GM18907 (cell line): Measurements from ENCODE around the gene CLIP2.
"Not testable (repeated sequence)": the region's sequence is repeated elsewhere in the genome, so short reads cannot be mapped to it uniquely, and the experiment has no call there.

Experiments used
- ATAC-seq: cut with Tn5 transposase; IDR thresholded peaks from one replicate; pipeline ENCODE4 v1.9.1; 2021; ENCODE audit warnings: mild to moderate bottlenecking, moderate library complexity; ENCODE audit not compliant: unreplicated experiment

The CLIP2 gene

GRCh38 chr7:74325210-74325565 is 36.0 kb downstream of the CLIP2 start:
- no peak for ATAC-seq

- ATAC-seq: no peak
Observed at GRCh38 chr7:74329225-74329624, 40.0 kb downstream of the CLIP2 start.

- ATAC-seq: no peak
Observed at GRCh38 chr7:74332373-74333176, 43.4 kb downstream of the CLIP2 start.

DNA sequence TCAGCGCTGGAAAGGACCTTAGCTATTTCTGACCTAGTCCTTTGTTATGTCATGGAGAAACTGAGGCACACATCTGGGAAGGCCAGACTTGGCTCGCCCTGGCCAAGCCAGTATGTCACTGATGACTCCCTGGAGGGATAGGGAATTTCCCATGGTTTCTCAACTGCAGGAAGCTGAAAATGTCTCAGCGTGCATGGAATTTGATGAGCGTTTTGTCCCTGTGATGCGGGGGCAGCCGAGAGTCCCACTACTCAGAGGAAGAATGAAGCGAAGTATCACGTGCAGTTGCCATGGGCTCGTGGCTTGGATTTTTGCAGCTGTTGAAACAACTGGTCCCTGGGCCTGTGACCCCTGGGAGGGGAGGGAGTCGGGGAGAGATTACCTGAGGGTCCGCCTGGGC is 44.8 kb downstream of the CLIP2 start:
- no peak for ATAC-seq

DNA sequence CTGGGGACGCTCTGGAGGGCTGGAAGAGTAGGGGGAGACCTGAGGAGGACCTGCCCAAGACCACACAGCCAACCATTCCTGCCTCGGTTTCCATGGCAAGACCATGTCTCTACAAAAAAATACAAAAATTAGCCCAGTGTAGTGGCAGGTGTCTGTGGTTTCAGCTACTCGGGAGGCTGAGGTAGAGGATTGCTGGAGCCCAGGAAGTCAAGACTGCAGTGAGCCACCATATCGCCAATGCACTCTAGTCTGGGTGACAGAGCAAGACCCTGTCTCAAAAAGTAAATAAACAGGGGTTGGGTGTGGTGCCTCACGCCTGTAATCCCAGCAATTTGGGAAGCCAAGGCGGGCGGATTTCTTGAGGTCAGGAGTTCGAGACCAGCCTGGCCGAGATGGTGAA is 48.7 kb downstream of the CLIP2 start:
- ATAC-seq: no peak

DNA sequence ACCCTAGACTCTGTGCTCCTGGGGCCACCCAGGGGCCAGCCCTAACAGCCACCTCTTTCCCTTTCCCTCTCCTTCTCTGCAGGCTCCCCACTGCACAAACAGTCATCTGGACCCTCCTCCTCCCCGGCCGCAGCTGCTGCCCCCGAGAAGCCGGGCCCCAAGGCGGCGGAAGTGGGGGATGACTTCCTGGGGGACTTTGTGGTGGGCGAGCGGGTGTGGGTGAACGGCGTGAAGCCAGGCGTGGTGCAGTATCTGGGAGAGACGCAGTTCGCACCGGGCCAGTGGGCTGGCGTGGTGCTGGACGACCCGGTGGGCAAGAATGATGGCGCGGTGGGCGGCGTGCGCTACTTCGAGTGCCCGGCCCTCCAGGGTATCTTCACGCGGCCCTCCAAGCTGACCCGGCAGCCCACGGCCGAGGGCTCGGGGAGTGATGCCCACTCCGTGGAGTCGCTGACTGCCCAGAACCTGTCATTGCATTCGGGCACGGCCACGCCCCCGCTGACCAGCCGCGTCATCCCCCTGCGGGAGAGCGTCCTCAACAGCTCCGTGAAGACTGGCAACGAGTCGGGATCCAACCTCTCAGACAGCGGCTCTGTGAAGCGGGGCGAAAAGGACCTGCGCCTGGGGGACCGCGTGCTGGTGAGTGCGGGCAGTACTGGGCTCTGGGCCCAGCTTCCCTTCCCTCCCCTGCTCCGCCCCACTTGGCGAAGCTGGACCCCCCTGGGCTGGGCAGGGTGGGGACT is 49.3 kb downstream of the CLIP2 start:
- ATAC-seq: no peak

GRCh38 chr7:74339648-74340047 is 50.4 kb downstream of the CLIP2 start:
- not testable (repeated sequence) for ATAC-seq

- ATAC-seq: no peak
Observed at GRCh38 chr7:74343281-74344131, 54.3 kb downstream of the CLIP2 start.

- no peak for ATAC-seq
Observed at GRCh38 chr7:74344132-74344496, 54.9 kb downstream of the CLIP2 start.

DNA sequence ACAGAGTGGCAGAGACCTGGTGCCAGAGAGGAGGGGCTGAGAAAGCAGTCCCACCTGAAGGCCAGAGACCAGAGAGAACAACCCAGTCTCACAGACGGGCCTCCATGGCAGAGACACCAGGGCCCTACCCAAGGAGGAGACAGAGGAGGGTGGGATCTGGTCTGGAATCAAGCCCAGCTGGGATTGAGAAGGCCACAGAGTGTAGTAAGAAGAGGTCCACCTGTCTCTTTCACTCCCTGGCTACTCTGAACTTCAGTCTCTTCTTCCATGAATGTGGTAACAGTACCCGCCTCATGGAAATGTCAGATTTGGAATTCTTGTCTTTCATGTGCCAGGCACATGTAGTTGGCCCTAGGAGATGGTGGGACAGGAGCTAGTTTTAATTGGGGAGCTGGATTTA is 55.6 kb downstream of the CLIP2 start:
- no peak for ATAC-seq

DNA sequence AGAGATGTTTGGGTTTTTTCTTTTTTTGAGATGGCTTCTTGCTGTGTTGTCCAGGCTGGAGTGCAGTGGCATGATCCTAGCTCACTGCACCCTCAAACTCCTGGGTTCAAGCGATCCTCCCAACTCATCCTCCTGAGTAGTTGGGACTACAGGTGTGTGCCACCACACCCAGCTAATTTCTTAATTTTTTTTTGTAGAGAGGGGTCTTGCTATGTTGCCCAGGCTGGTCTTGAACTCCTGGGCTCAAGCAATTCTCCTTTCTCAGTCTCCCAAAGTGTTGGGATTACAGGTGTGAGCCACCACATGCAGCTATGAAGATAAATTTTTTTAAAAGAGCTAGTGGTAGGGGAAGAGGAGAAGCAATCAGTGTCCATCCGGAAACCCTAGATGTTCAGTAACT is 56.8 kb downstream of the CLIP2 start:
- ATAC-seq: no peak

- no peak for ATAC-seq
Observed at GRCh38 chr7:74349621-74350020, 60.4 kb downstream of the CLIP2 start.

DNA sequence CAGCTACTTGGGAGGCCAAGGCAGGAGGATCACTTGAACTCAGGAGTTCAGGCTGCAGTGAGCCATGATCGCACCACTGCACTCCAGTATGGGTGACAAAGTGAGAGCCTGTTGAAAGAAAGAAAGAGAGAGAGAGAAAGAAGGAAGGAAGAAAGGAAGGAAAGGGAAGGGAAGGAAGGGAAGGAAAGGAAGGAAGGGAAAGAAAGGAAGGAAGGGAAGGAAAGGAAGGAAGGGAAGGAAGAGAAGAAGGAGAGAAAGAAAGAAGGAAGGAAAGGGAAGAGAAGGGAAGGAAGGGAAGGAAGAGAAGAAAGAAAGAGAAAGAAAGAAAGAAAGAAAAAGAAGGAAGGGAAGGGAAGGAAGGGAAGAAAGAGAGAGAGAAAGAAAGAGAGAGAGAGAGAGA is 61.5 kb downstream of the CLIP2 start:
- ATAC-seq: no peak

- no peak for ATAC-seq
Observed at GRCh38 chr7:74351836-74352235, 62.6 kb downstream of the CLIP2 start.

GRCh38 chr7:74352551-74353138 is 63.4 kb downstream of the CLIP2 start:
- not testable (repeated sequence) for ATAC-seq

DNA sequence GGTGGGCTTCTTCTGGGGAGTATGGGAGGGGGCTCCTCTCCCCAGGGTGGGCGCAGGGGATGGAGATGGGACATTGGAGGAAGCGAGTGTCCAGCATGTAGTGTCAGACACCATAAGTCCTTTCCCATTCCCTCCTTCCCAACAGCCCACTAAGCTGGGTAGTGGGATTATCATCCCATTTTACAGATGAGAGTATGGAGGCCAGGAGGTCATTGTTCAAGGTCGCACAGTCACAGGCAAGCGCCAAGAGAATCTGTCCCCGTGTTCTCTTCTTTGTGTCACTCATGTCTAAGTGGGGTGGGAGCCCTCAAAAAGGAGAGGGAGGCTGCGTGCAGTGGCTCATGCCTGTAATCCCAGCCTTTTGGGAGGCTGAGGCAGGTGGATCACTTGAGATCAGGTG is 64.8 kb downstream of the CLIP2 start:
- ATAC-seq: no peak

- no peak for ATAC-seq
Observed at GRCh38 chr7:74355091-74355490, 65.9 kb downstream of the CLIP2 start.

GRCh38 chr7:74356589-74357315 is 67.5 kb downstream of the CLIP2 start:
- ATAC-seq: no peak

GRCh38 chr7:74360008-74360407 is 70.8 kb downstream of the CLIP2 start:
- no peak for ATAC-seq

DNA sequence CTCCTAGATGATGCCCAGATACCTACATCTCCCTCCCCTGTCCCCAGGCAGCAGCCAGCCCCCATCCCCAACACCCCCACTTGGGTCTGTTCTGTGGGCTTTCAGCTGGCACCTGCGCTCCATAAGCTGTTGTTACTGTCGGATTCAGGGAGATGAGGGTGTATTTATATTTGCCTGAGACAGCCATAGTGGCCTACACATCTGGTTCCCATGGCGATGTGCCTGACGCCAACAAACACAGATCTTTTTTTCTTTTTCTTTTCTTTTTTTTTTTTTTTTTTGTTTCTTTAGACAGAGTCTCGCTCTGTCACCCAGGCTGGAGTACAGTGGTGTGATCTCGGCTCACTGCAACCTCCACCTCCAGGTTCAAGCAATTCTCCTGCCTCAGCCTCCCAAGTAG is 73.1 kb downstream of the CLIP2 start:
- no peak for ATAC-seq

GRCh38 chr7:74364061-74364460 is 74.9 kb downstream of the CLIP2 start:
- no peak for ATAC-seq
